HepG2 (cell line): ENCODE results near the gene PANX1. TPM values are rescaled to one million over a fixed set of nuclear protein-coding genes. Genes with fewer than 3 reads are reported as not detected.

Source experiments
- ATAC-seq: fragments of 200-7000 bp; cut with Tn5 transposase; 3 replicates; pipeline ENCODE4 v1.9.1; 2020; ENCODE audit warnings: mild to moderate bottlenecking, moderate library complexity
- BruUV-seq: library from RNA; stranded (reverse); fragments of 400-500 nt; replicated peaks from 2 replicates; lab custom pipeline; 2021; lab: Mats Ljungman, UMichigan
- CTCF ChIA-PET: fragments of 300-600 bp; formaldehyde crosslinking; extraction: SDS; loops from one replicate; lab custom pipeline; 2021; ENCODE audit warnings: low total read pairs, inconsistent platforms, low intra/inter-chr PET ratio; lab: Yijun Ruan, JAX
- POLR2A ChIA-PET: fragments of 350-600 bp; sonication (Branson Sonifier 250); formaldehyde crosslinking; loops from one replicate; lab custom pipeline; 2020; ENCODE audit warnings: antibody characterized with exemption, inconsistent platforms; lab: Yijun Ruan, JAX
- DNase-seq: peaks from one replicate; pipeline ENCODE4 v3.0.0-alpha.2; 2015; ENCODE audit warnings: low spot score
- FAIRE-seq: peaks from 3 replicates; lab custom pipeline; 2011; peaks lifted over from hg19 to GRCh38; lab: Jason Lieb, UNC
- H2AFZ ChIP-seq: one replicate; pipeline ENCODE4 v1.6.1; 2011; ENCODE audit warnings: low read length, inconsistent platforms
- H3K27ac ChIP-seq: fragments of 300-600 bp; 3 replicates; pipeline ENCODE4 v1.8.0; 2011; ENCODE audit warnings: mixed run types, mild to moderate bottlenecking, mixed read lengths, low read length, inconsistent platforms; ENCODE audit not compliant: insufficient read depth; ENCODE audit errors: extremely low read length
- H3K27me3 ChIP-seq, 2 experiments: fragments of 200-600 bp in 1 of 2; 2 replicates in 1 of 2; 3 replicates in 1 of 2; pipeline versions ENCODE4 v1.6.0 to v1.8.0; 2011; ENCODE audit warnings: low read length in 2 of 2, mild to moderate bottlenecking in 2 of 2, moderate library complexity in 2 of 2, inconsistent platforms in 1 of 2; ENCODE audit not compliant: insufficient read depth in 2 of 2, control insufficient read depth in 1 of 2
- H3K36me3 ChIP-seq, 2 experiments: fragments of 200-600 bp in 1 of 2; replicated peaks in 1 of 2; 2 replicates in 1 of 2; 3 replicates in 1 of 2; pipeline versions ENCODE4 v1.5.1 to v1.8.0; 2011; ENCODE audit warnings: low read length in 2 of 2, inconsistent platforms in 1 of 2; ENCODE audit not compliant: insufficient read depth in 2 of 2, control insufficient read depth in 1 of 2
- H3K4me1 ChIP-seq: 2 replicates; pipeline ENCODE4 v1.5.1; 2012; ENCODE audit warnings: low read length, inconsistent platforms; ENCODE audit not compliant: insufficient read depth
- H3K4me2 ChIP-seq: 2 replicates; pipeline ENCODE4 v1.6.0; 2011; ENCODE audit warnings: low read depth, low read length, inconsistent platforms
- H3K4me3 ChIP-seq, 3 experiments: fragments of 200-600 bp in 1 of 3; sonication (generic), shearing (Covaris generic) in 1 of 3; replicated peaks in 1 of 3; 2 replicates each; pipeline ENCODE4 v1.5.1; 2011 to 2016; ENCODE audit warnings: low read length in 3 of 3, inconsistent platforms in 2 of 3, low read depth in 2 of 3, mild to moderate bottlenecking in 2 of 3, control low read depth in 1 of 3, mixed read lengths in 1 of 3; ENCODE audit not compliant: insufficient read depth in 1 of 3
- H3K79me2 ChIP-seq: one replicate; pipeline ENCODE4 v1.6.1; 2011; ENCODE audit warnings: low read length, inconsistent platforms; ENCODE audit not compliant: insufficient read depth
- H3K9ac ChIP-seq: 2 replicates; pipeline ENCODE4 v1.6.0; 2011; ENCODE audit warnings: mild to moderate bottlenecking, low read depth, low read length, inconsistent platforms; ENCODE audit not compliant: insufficient read depth
- H3K9me3 ChIP-seq: 2 replicates; pipeline ENCODE4 v1.5.1; 2012; ENCODE audit warnings: mild to moderate bottlenecking, low read length
- H4K20me1 ChIP-seq: 2 replicates; pipeline ENCODE4 v1.6.0; 2011; ENCODE audit warnings: inconsistent platforms, mild to moderate bottlenecking, low read length, moderate library complexity; ENCODE audit not compliant: insufficient read depth
- ATF7-NPFF ChIP-seq: sonication (generic); formaldehyde crosslinking; IDR thresholded peaks from 2 replicates; pipeline ENCODE4 v1.8.1; 2023; ENCODE audit warnings: mild to moderate bottlenecking, low read depth, missing genetic modification reagents, moderate library complexity
- BRD4 ChIP-seq: sonication (generic); formaldehyde crosslinking; IDR thresholded peaks from 2 replicates; pipeline ENCODE4 v1.4.0; 2020; ENCODE audit warnings: missing genetic modification reagents
- ESRRA ChIP-seq: sonication (generic); formaldehyde crosslinking; IDR thresholded peaks from 2 replicates; pipeline ENCODE4 v1.5.1; 2020; ENCODE audit warnings: mild to moderate bottlenecking, low read depth, missing genetic modification reagents
- KAT7 ChIP-seq: IDR thresholded peaks from 2 replicates; pipeline ENCODE4 v1.6.1; 2018; ENCODE audit warnings: borderline replicate concordance, missing compliant biosample characterization
- KDM3A ChIP-seq: IDR thresholded peaks from 2 replicates; pipeline ENCODE4 v1.6.1; 2018; ENCODE audit warnings: low read depth, missing compliant biosample characterization
- SMAD9 ChIP-seq: sonication (generic); formaldehyde crosslinking; IDR thresholded peaks from 2 replicates; pipeline ENCODE4 v1.5.1; 2020; ENCODE audit warnings: mild to moderate bottlenecking, missing genetic modification reagents
- ZFP41 ChIP-seq: sonication (generic); formaldehyde crosslinking; IDR thresholded peaks from 2 replicates; pipeline ENCODE4 v1.4.0; 2020; ENCODE audit warnings: mild to moderate bottlenecking, missing genetic modification reagents, borderline replicate concordance
- ZMYM2 ChIP-seq: sonication (generic); formaldehyde crosslinking; IDR thresholded peaks from 2 replicates; pipeline ENCODE4 v1.8.0; 2022; ENCODE audit warnings: mild to moderate bottlenecking, missing genetic modification reagents
- ZNF10 ChIP-seq: sonication (generic); formaldehyde crosslinking; IDR thresholded peaks from 2 replicates; pipeline ENCODE4 v1.4.0; 2020; ENCODE audit warnings: mild to moderate bottlenecking, low read depth, missing genetic modification reagents, borderline replicate concordance
- ZNF121 ChIP-seq: sonication (generic); formaldehyde crosslinking; IDR thresholded peaks from 2 replicates; pipeline ENCODE4 v1.5.0; 2020; ENCODE audit warnings: mild to moderate bottlenecking, missing genetic modification reagents
- ZNF235 ChIP-seq: sonication (generic); formaldehyde crosslinking; IDR thresholded peaks from 2 replicates; pipeline ENCODE4 v1.8.1; 2023; ENCODE audit warnings: mild to moderate bottlenecking, missing genetic modification reagents, borderline replicate concordance
- ZNF496 ChIP-seq: sonication (generic); formaldehyde crosslinking; IDR thresholded peaks from 2 replicates; pipeline ENCODE4 v1.8.1; 2023; ENCODE audit warnings: mild to moderate bottlenecking, moderate library complexity, missing genetic modification reagents; ENCODE audit not compliant: insufficient replicate concordance
- ZNF83 ChIP-seq: sonication (generic); formaldehyde crosslinking; IDR thresholded peaks from 2 replicates; pipeline ENCODE4 v1.4.0; 2020; ENCODE audit warnings: missing genetic modification reagents, mild to moderate bottlenecking, borderline replicate concordance
- WGBS: methylation state at CpG from one replicate; pipeline ENCODE4 v1.1.6; 2017; ENCODE audit warnings: low lambda C conversion rate; 5-methylcytosine and 5-hydroxymethylcytosine counted together
- in situ Hi-C: cut with HindIII; loops from 2 replicates; pipeline ENCODE4 v1.10.0; 2017; ENCODE audit warnings: low pct_unique_long_range_greater_than_20kb; ENCODE audit not compliant: extremely low pct_ligation_motif_present
- intact Hi-C: fragments of 100-400 bp; cut with micrococcal nuclease; formaldehyde crosslinking; loops from one replicate; pipeline ENCODE4 v1.10.0; 2022; ENCODE audit not compliant: unreplicated experiment
- polyA plus RNA-seq, 8 experiments: library from polyadenylated mRNA; depleted of rRNA in 3 of 8; stranded (reverse) in 7 of 8; unstranded in 1 of 8; fragments of >200 nt; fragmentation: Illumina TruSeq in 4 of 8; extraction: Trizol in 4 of 8; gene quantifications; 2 replicates each; pipeline versions ENCODE4 v1.2.1 to v1.2.3, GENCODE V29; 2011 to 2016; ENCODE audit warnings: low read depth in 4 of 8, missing spikeins in 1 of 8, mixed read lengths in 1 of 8; ENCODE audit not compliant: insufficient read depth in 1 of 8
- total RNA-seq, 5 experiments: library from RNA; depleted of rRNA; stranded (reverse); fragments of >200 nt; fragmentation: Illumina TruSeq; extraction: Trizol; gene quantifications; 2 replicates each; pipeline ENCODE4 v1.2.3, GENCODE V29; 2016; ENCODE audit warnings: low read depth in 1 of 5
- TF ChIP-seq, protein P1 (sequence below): sonication (generic); formaldehyde crosslinking; IDR thresholded peaks from 2 replicates; pipeline ENCODE4 v1.4.0; 2020; ENCODE audit warnings: missing genetic modification reagents

PANX1 gene
- total and polyA plus RNA-seq, 2 of the 13 experiments (the other 11 are each of a cell fraction or from before 2014, with no cell fraction given) = 8.3 to 24.8 TPM

DNA sequence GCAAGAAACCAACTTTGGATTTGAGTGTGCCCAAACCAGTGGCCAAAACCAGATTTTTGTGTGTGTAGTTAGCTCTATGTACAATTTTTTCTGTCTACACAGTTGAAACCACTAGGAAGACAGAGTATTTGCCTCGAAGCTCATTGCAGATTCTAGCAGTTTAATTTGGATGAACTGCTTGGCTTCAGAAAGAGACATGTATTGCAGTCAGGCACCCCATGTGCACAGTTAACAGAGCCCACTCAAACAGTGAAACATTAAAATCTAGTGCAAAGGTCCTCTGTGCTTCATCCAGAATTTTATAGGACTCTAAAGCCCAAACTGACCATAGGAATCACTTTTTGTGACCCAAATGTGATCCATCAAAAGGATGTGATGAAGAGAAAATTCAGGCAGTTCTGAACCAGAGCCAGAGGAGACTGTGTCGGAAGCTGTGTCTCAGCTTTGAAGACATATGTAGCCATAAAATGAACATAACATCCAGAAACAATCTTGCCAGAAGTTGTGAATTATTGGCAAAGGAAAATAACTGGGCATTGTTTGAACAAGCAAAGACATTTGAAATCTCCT, 82.7 kb downstream of the PANX1 start:
- no peak for ATAC-seq
- no peak overlapping the region for H3K27ac ChIP-seq
- TF ChIP-seq, protein P1, sequence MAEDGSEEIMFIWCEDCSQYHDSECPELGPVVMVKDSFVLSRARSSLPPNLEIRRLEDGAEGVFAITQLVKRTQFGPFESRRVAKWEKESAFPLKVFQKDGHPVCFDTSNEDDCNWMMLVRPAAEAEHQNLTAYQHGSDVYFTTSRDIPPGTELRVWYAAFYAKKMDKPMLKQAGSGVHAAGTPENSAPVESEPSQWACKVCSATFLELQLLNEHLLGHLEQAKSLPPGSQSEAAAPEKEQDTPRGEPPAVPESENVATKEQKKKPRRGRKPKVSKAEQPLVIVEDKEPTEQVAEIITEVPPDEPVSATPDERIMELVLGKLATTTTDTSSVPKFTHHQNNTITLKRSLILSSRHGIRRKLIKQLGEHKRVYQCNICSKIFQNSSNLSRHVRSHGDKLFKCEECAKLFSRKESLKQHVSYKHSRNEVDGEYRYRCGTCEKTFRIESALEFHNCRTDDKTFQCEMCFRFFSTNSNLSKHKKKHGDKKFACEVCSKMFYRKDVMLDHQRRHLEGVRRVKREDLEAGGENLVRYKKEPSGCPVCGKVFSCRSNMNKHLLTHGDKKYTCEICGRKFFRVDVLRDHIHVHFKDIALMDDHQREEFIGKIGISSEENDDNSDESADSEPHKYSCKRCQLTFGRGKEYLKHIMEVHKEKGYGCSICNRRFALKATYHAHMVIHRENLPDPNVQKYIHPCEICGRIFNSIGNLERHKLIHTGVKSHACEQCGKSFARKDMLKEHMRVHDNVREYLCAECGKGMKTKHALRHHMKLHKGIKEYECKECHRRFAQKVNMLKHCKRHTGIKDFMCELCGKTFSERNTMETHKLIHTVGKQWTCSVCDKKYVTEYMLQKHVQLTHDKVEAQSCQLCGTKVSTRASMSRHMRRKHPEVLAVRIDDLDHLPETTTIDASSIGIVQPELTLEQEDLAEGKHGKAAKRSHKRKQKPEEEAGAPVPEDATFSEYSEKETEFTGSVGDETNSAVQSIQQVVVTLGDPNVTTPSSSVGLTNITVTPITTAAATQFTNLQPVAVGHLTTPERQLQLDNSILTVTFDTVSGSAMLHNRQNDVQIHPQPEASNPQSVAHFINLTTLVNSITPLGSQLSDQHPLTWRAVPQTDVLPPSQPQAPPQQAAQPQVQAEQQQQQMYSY (CRISPR knock-in tag) = no peak
- TF ChIP-seq ZFP41 (no peak), KDM3A (CRISPR knock-in tag) (no peak), ZMYM2 (CRISPR knock-in tag) (no peak), BRD4 (no peak), SMAD9 (no peak), ZNF10 (CRISPR knock-in tag) (no peak), ATF7-NPFF (CRISPR knock-in tag) (no peak), ZNF121 (CRISPR knock-in tag) (no peak), KAT7 (CRISPR knock-in tag) (no peak), ZNF496 (CRISPR knock-in tag) (no peak), ZNF83 (no peak), ESRRA (no peak), ZNF235 (CRISPR knock-in tag) (no peak)
- TF ChIP-seq, all 625 proteins: peak for 0
- in situ Hi-C loops = no loop called here
- no peak overlapping the region for H3K9ac ChIP-seq
- no peak for DNase-seq
- H3K4me2 ChIP-seq = no peak overlapping the region
- no peaks in the 10 kb centered on the region for H3K79me2 ChIP-seq
- H4K20me1 ChIP-seq = no peaks in the 10 kb centered on the region
- H2AFZ ChIP-seq = no peak overlapping the region
- no peaks in the 10 kb centered on the region for H3K9me3 ChIP-seq
- CTCF ChIA-PET = no interaction called here
- H3K4me1 ChIP-seq = no peaks in the 10 kb centered on the region
- H3K27me3 ChIP-seq = no peaks in the 10 kb centered on the region
- BruUV-seq = no TSS peak
- POLR2A ChIA-PET = no interaction called here
- FAIRE-seq = no peak
- 45% methylated on average over 2 of the region's 2 CpGs for WGBS
- intact Hi-C loops = no loop called here
- H3K36me3 ChIP-seq = no peaks in the 10 kb centered on the region
- H3K4me3 ChIP-seq = no peak overlapping the region
